H1 (cell line): Measurements from ENCODE around the gene SAFB2. TPM values are rescaled to one million over a fixed set of nuclear protein-coding genes. Genes with fewer than 3 reads are reported as not detected.
"Not testable (repeated sequence)": the region's sequence is repeated elsewhere in the genome, so short reads cannot be mapped to it uniquely, and the experiment has no call there.

Source experiments
- CTCF ChIA-PET: fragments of 300-600 bp; sonication (Branson Sonifier 250); formaldehyde crosslinking; loops from one replicate; lab custom pipeline; 2021; ENCODE audit not compliant: partially characterized antibody; lab: Charles Lee
- POLR2A ChIA-PET: fragments of 300-600 bp; sonication (Branson Sonifier 250); formaldehyde crosslinking; loops from one replicate; lab custom pipeline; 2021; ENCODE audit warnings: inconsistent platforms; ENCODE audit not compliant: partially characterized antibody; lab: Charles Lee
- DNase-seq, 2 experiments: peaks; one replicate each; pipeline versions ENCODE4 v3.0.0 to v3.0.0-alpha.2; 2010 to 2022; ENCODE audit warnings: low spot score in 2 of 2, low read depth in 1 of 2, mixed read lengths in 1 of 2
- FAIRE-seq: peaks from 2 replicates; lab custom pipeline; 2011; peaks lifted over from hg19 to GRCh38; lab: Jason Lieb, UNC
- H2AFZ ChIP-seq: 2 replicates; pipeline ENCODE4 v1.8.1; 2012; ENCODE audit warnings: low read length, inconsistent platforms
- H2AK5ac ChIP-seq: 2 replicates; pipeline ENCODE4 v1.6.1; 2013; ENCODE audit warnings: low read depth, low read length
- H2BK120ac ChIP-seq: replicated peaks from 2 replicates; pipeline ENCODE3; 2013; ENCODE audit warnings: low read depth, low read length, inconsistent platforms
- H2BK12ac ChIP-seq: 2 replicates; pipeline ENCODE4 v1.6.1; 2013; ENCODE audit warnings: low read depth, low read length
- H2BK15ac ChIP-seq: 2 replicates; pipeline ENCODE4 v1.6.1; 2013; ENCODE audit warnings: low read length
- H2BK20ac ChIP-seq: 2 replicates; pipeline ENCODE4 v1.6.1; 2013; ENCODE audit warnings: low read length
- H2BK5ac ChIP-seq: 2 replicates; pipeline ENCODE4 v1.6.1; 2013; ENCODE audit warnings: low read depth, low read length
- H3K14ac ChIP-seq: 2 replicates; pipeline ENCODE4 v1.6.1; 2013; ENCODE audit warnings: inconsistent platforms; ENCODE audit not compliant: insufficient read length
- H3K18ac ChIP-seq: 2 replicates; pipeline ENCODE4 v1.6.1; 2013; ENCODE audit warnings: low read length; ENCODE audit errors: extremely low read depth
- H3K23ac ChIP-seq: 2 replicates; pipeline ENCODE4 v1.6.1; 2013; ENCODE audit warnings: inconsistent platforms; ENCODE audit not compliant: insufficient read length
- H3K23me2 ChIP-seq: 2 replicates; pipeline ENCODE4 v1.6.1; 2013; ENCODE audit warnings: low read depth, low read length
- H3K27ac ChIP-seq: 2 replicates; pipeline ENCODE4 v1.6.1; 2011; ENCODE audit warnings: low read depth, low read length, inconsistent platforms
- H3K27me3 ChIP-seq, 4 experiments: replicated peaks in 1 of 4; 1 replicate in 1 of 4; 2 replicates in 3 of 4; pipeline versions ENCODE4 v1.6.1 to v1.8.1; 2011 to 2013; ENCODE audit warnings: low read length in 3 of 4, mild to moderate bottlenecking in 3 of 4, inconsistent platforms in 2 of 4, mixed read lengths in 2 of 4, moderate library complexity in 1 of 4; ENCODE audit not compliant: control insufficient read depth in 3 of 4, insufficient read depth in 3 of 4; ENCODE audit errors: extremely low read depth in 1 of 4
- H3K36me3 ChIP-seq, 4 experiments: 2 replicates each; pipeline versions ENCODE4 v1.6.1 to v1.8.1; 2011 to 2013; ENCODE audit warnings: mild to moderate bottlenecking in 4 of 4, low read length in 3 of 4, moderate library complexity in 2 of 4, control low read depth in 1 of 4, inconsistent platforms in 1 of 4; ENCODE audit not compliant: insufficient read depth in 4 of 4, control insufficient read depth in 2 of 4
- H3K4ac ChIP-seq: replicated peaks from 2 replicates; pipeline ENCODE3; 2013; ENCODE audit warnings: low read length, low read depth, mixed read lengths, inconsistent platforms; ENCODE audit not compliant: insufficient read length
- H3K4me1 ChIP-seq, 4 experiments: replicated peaks in 1 of 4; 1 replicate in 1 of 4; 2 replicates in 3 of 4; pipeline versions ENCODE4 v1.6.1 to v1.8.1; 2011 to 2013; ENCODE audit warnings: low read length in 3 of 4, inconsistent platforms in 2 of 4, mixed read lengths in 1 of 4; ENCODE audit not compliant: insufficient read depth in 4 of 4, control insufficient read depth in 3 of 4
- H3K4me2 ChIP-seq, 2 experiments: 2 replicates each; pipeline versions ENCODE4 v1.6.1 to v1.8.1; 2011 to 2013; ENCODE audit warnings: low read depth in 2 of 2, low read length in 2 of 2, control low read depth in 1 of 2, inconsistent platforms in 1 of 2, mild to moderate bottlenecking in 1 of 2; ENCODE audit not compliant: insufficient read depth in 1 of 2
- H3K4me3 ChIP-seq, 4 experiments: fragments of 200-600, 300-600 bp in 1 of 4; sonication (generic), shearing (Covaris generic), sonication (Bioruptor Twin) in 1 of 4; 2 replicates each; pipeline versions ENCODE4 v1.5.1 to v1.8.1; 2011 to 2016; ENCODE audit warnings: low read length in 4 of 4, low read depth in 3 of 4, control low read depth in 2 of 4, inconsistent platforms in 2 of 4, mild to moderate bottlenecking in 2 of 4, mixed read lengths in 1 of 4, moderate library complexity in 1 of 4; ENCODE audit not compliant: insufficient read depth in 2 of 4; ENCODE audit errors: extremely low read depth in 1 of 4
- H3K56ac ChIP-seq: replicated peaks from 2 replicates; pipeline ENCODE3; 2013; ENCODE audit warnings: low read depth, mild to moderate bottlenecking, mixed read lengths, low read length, inconsistent platforms; ENCODE audit not compliant: insufficient read length
- H3K79me1 ChIP-seq: 2 replicates; pipeline ENCODE4 v1.6.1; 2013; ENCODE audit warnings: low read depth, low read length, control low read depth
- H3K79me2 ChIP-seq, 2 experiments: 2 replicates each; pipeline versions ENCODE4 v1.6.1 to v1.8.1; 2012 to 2013; ENCODE audit warnings: low read length in 2 of 2, mild to moderate bottlenecking in 2 of 2, inconsistent platforms in 1 of 2; ENCODE audit not compliant: insufficient read depth in 2 of 2, control insufficient read depth in 1 of 2
- H3K9ac ChIP-seq, 4 experiments: replicated peaks in 1 of 4; 1 replicate in 1 of 4; 2 replicates in 3 of 4; pipeline versions ENCODE4 v1.6.1 to v1.8.1; 2011 to 2013; ENCODE audit warnings: low read depth in 3 of 4, low read length in 3 of 4, control low read depth in 2 of 4, mild to moderate bottlenecking in 2 of 4, moderate library complexity in 2 of 4, inconsistent platforms in 1 of 4; ENCODE audit errors: extremely low read depth in 1 of 4
- H3K9me3 ChIP-seq, 2 experiments: 2 replicates each; pipeline versions ENCODE4 v1.6.1 to v1.8.1; 2012 to 2013; ENCODE audit warnings: mild to moderate bottlenecking in 2 of 2, moderate library complexity in 2 of 2, control low read depth in 1 of 2, inconsistent platforms in 1 of 2, low read depth in 1 of 2, low read length in 1 of 2, mixed read lengths in 1 of 2; ENCODE audit not compliant: insufficient read depth in 2 of 2
- H4K20me1 ChIP-seq, 2 experiments: replicated peaks in 1 of 2; 2 replicates each; pipeline versions ENCODE3 to v1.8.1; 2011 to 2013; ENCODE audit warnings: inconsistent platforms in 2 of 2, low read length in 2 of 2, mild to moderate bottlenecking in 1 of 2; ENCODE audit not compliant: insufficient read depth in 2 of 2, control insufficient read depth in 1 of 2
- H4K5ac ChIP-seq: 2 replicates; pipeline ENCODE4 v1.6.1; 2013; ENCODE audit warnings: low read length, low read depth, mixed read lengths, inconsistent platforms; ENCODE audit not compliant: insufficient read length
- H4K8ac ChIP-seq: 2 replicates; pipeline ENCODE4 v1.8.0; 2013; ENCODE audit warnings: mild to moderate bottlenecking, moderate library complexity, low read length, inconsistent platforms; ENCODE audit not compliant: insufficient read depth; ENCODE audit errors: extremely low read depth
- H4K91ac ChIP-seq: replicated peaks from 2 replicates; pipeline ENCODE3; 2013; ENCODE audit warnings: low read length, mixed read lengths, inconsistent platforms; ENCODE audit not compliant: insufficient read length
- WGBS, 2 experiments: shearing (Covaris generic) in 1 of 2; methylation state at CpG; one replicate each; pipeline versions ENCODE4 v1.1.6 to v1.1.7; 2013 to 2015; ENCODE audit warnings: low lambda C conversion rate in 2 of 2, mixed read lengths in 2 of 2, inconsistent platforms in 1 of 2, low coverage in 1 of 2, missing lambda C conversion rate in 1 of 2; ENCODE audit not compliant: insufficient replicate concordance in 2 of 2, insufficient coverage in 1 of 2, insufficient read length in 1 of 2; ENCODE audit errors: extremely low coverage in 1 of 2, missing lambda C conversion rate in 1 of 2; 5-methylcytosine and 5-hydroxymethylcytosine counted together
- polyA plus RNA-seq, 7 experiments: library from polyadenylated mRNA; depleted of rRNA in 3 of 7; stranded (reverse) in 5 of 7; unstranded in 2 of 7; fragments of >200 nt in 5 of 7; fragments of 200-250 nt in 2 of 7; gene quantifications; 1 replicate in 5 of 7; 2 replicates in 1 of 7; 4 replicates in 1 of 7; pipeline versions ENCODE4 v1.2.1 to v1.2.3, GENCODE V29; 2011 to 2013; ENCODE audit warnings: missing spikeins in 2 of 7, mixed read lengths in 2 of 7
- total RNA-seq: library from RNA; stranded (reverse); fragmentation: NEBNext Ultra II Directional; extraction: Animal tissue kit (Norgen Biotek cat#: 25700); gene quantifications from 2 replicates; pipeline ENCODE4 v1.2.1, GENCODE V29; 2021

Gene SAFB2
- total and polyA plus RNA-seq, 2 of the 8 experiments (the other 6 are each of a cell fraction or from before 2014, with no cell fraction given): 14.8 to 63.8 TPM

DNA sequence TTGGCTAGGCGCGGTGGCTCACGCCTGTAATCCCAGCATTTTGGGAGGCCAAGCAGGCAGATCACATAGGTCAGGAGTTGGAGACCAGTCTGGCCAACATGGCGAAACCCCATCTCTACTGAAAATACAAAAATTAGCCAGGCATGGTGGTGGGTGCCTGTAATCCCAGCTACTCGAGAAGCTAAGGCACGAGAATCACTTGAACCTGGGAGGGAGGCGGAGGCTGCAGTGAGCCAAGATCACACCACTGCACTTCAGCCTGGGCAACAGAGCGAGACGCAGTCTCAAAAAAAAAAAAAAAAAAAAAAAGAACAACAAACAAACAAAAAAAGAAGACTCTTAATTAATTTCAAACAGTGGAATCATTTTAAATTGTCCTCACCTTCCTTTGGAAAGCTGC, 13.8 kb downstream of the SAFB2 start:
- Histone ChIP-seq H3K79me2 (peaks cover 0 to 17% of the 10 kb centered on the region in 2 experiments; a peak in 3 of 4 replicates), H4K20me1 (peaks cover 15 to 16% of the 10 kb centered on the region in 2 experiments), H3K36me3 (peaks cover 39 to 78% (median 69%) of the 10 kb centered on the region in 4 experiments)
- H3K27ac ChIP-seq, H3K23ac ChIP-seq, H3K4ac ChIP-seq, H3K27me3 ChIP-seq, H3K14ac ChIP-seq, H3K79me1 ChIP-seq, H2BK5ac ChIP-seq, H3K4me2 ChIP-seq, H2BK12ac ChIP-seq, H3K9ac ChIP-seq, H3K18ac ChIP-seq, H3K9me3 ChIP-seq, H2BK20ac ChIP-seq, FAIRE-seq, H3K4me3 ChIP-seq, H4K8ac ChIP-seq, H4K91ac ChIP-seq, H3K23me2 ChIP-seq, DNase-seq, H2BK120ac ChIP-seq, H2AFZ ChIP-seq, H3K4me1 ChIP-seq, H2BK15ac ChIP-seq, H4K5ac ChIP-seq, H3K56ac ChIP-seq, H2AK5ac ChIP-seq: not testable (repeated sequence)
- WGBS, 2 experiments: 90% methylated on average over 7 of the region's 9 CpGs; no CpG with 5 or more reads in 1 of the 2 experiments
- ChIA-PET CTCF (interaction anchor here (0.6 kb wide), 1 partner anchor 342 kb away, joined by 3 read pairs; no protein-coding TSS in a partner anchor), POLR2A (interaction anchor here (0.8 to 1.7 kb wide), 3 partner anchors 10 to 14 kb away, joined by 3 to 5 read pairs (median 4); partner anchors contain the start of genes SAFB and SAFB2)
